ENCODE results near the gene C9orf50. TPM values are rescaled to one million over a fixed set of nuclear protein-coding genes. Genes with fewer than 3 reads are reported as not detected.

C9orf50 gene
- total and polyA plus RNA-seq, 2 donors (not counting 1 experiment from before 2014, with no cell fraction given) = not detected

GRCh38 chr9:129626625-129627284, 5.9 kb upstream of the C9orf50 start:
- Histone ChIP-seq H3K4me2 (replicated peaks; ENCODE audit: low read depth, low read length, poor library complexity, severe bottlenecking) (peak overlapping the region; percentile 94), H4K20me1 (ENCODE audit: control insufficient read depth, insufficient read depth, low read length, poor library complexity, severe bottlenecking) (peaks cover 50% of the 10 kb centered on the region), H3K4me3 (ENCODE audit: control extremely low read depth in 1 of 5, extremely low read depth in 1 of 5, insufficient read depth in 1 of 5, low read depth in 2 of 5, low read length in 4 of 5) (peak overlapping the region; percentile 51 to 89 (median 88)), H3K36me3 (replicated peaks in 1 of 2; ENCODE audit: control extremely low read depth in 1 of 2, control insufficient read depth in 1 of 2, extremely low read depth in 1 of 2, insufficient read depth in 2 of 2, low read length in 1 of 2) (peaks cover 0 to 11% of the 10 kb centered on the region in 2 experiments), H3K9ac (ENCODE audit: low read length) (peak overlapping the region; percentile 97), H3K27ac (ENCODE audit: low read length in 2 of 2) (peak overlapping the region; percentile 70 to 99), H3K79me2 (ENCODE audit: control insufficient read depth, insufficient read depth, low read length) (peaks cover 63% of the 10 kb centered on the region), H3K27me3 (replicated peaks in 1 of 4; ENCODE audit: control extremely low read depth in 1 of 4, control insufficient read depth in 3 of 4, insufficient read depth in 4 of 4, low read length in 3 of 4) (peaks cover 0 to 4% (median 0%) of the 10 kb centered on the region in 4 experiments), H3K9me3 (ENCODE audit: control extremely low read depth in 1 of 3, control insufficient read depth in 2 of 3, insufficient read depth in 1 of 3, low read length in 2 of 3) (no peaks in the 10 kb centered on the region), H2AFZ (ENCODE audit: insufficient read depth, low read depth, low read length, poor library complexity, severe bottlenecking) (peak overlapping the region; percentile 59), H3K4me1 (ENCODE audit: control insufficient read depth in 2 of 2, insufficient read depth in 2 of 2, low read length in 2 of 2) (peaks cover 29 to 34% of the 10 kb centered on the region in 2 donors)
- 7% methylated on average over 20 of the region's 20 CpGs for WGBS (ENCODE audit: insufficient coverage)
- H3K27me3 Mint-ChIP-seq = peaks cover 6% of the 10 kb centered on the region
- TF ChIP-seq CTCF (IDR thresholded peaks at IDR 0.05) = no peak
- no peak for TF ChIP-seq EZH2 (IDR thresholded peaks at IDR 0.05; ENCODE audit: borderline replicate concordance, insufficient read depth, low read depth, low read length, poor library complexity, severe bottlenecking)
- intact Hi-C loops (cut with micrococcal nuclease) = loop anchor here (1.0 to 10.0 kb wide), 8 partner anchors 16 to 682 kb away; partner anchors contain the start of genes ASB6, DOLK, MIGA2 and NUP188
- peak overlapping the region; percentile 84 for H3K4me3 Mint-ChIP-seq
- H3K9me3 Mint-ChIP-seq (ENCODE audit: insufficient read depth) = no peaks in the 10 kb centered on the region
- peak overlapping the region; percentile 72 for H3K27ac Mint-ChIP-seq
- ChIA-PET CTCF (interaction anchor here (0.6 to 12.5 kb wide), 13 partner anchors 11 to 898 kb away, joined by 3 to 269 read pairs (median 5); partner anchors contain the start of gene ASB6), POLR2A (interaction anchor here (0.7 to 2.9 kb wide), 5 partner anchors 13 to 1075 kb away, joined by 3 to 22 read pairs (median 3); partner anchors contain the start of gene IER5L)
- H3K4me1 Mint-ChIP-seq = peaks cover 55% of the 10 kb centered on the region
- ATAC-seq (ENCODE audit: low read depth) (peak; percentile 19), DNase-seq (peak; percentile 73)

Measured in B cell (primary cell).